ENCODE results near the gene PDE10A.
"Not testable (repeated sequence)": the region's sequence is repeated elsewhere in the genome, so short reads cannot be mapped to it uniquely, and the experiment has no call there.

The PDE10A gene

GRCh38 chr6:165562421-165563090 lies 100.5 kb downstream of the PDE10A start:
- H3K36me3 ChIP-seq (ENCODE audit: insufficient read depth, insufficient read length, low read length) = no peaks in the 10 kb centered on the region
- no peak overlapping the region for H3K4me3 ChIP-seq (ENCODE audit: insufficient read length, low read depth)
- H3K9me3 ChIP-seq (ENCODE audit: insufficient read depth, low read length) = no peaks in the 10 kb centered on the region
- H3K27me3 ChIP-seq (ENCODE audit: insufficient read depth, insufficient read length) = no peaks in the 10 kb centered on the region
- H3K9ac ChIP-seq (ENCODE audit: insufficient read length, low read depth) = no peak overlapping the region
- TF ChIP-seq ZNF274 (IDR thresholded peaks at IDR 0.05; ENCODE audit: low read depth, low read length) (no peak), SUZ12 (IDR thresholded peaks at IDR 0.05; ENCODE audit: extremely low read depth, insufficient read depth, insufficient read length) (no peak), YY1 (IDR thresholded peaks at IDR 0.05; ENCODE audit: insufficient read depth, insufficient read length) (no peak)
- DNase-seq (ENCODE audit: low read depth, low spot score) = no peak
- no peaks in the 10 kb centered on the region for H3K4me1 ChIP-seq (ENCODE audit: insufficient read depth, insufficient read length)

DNA sequence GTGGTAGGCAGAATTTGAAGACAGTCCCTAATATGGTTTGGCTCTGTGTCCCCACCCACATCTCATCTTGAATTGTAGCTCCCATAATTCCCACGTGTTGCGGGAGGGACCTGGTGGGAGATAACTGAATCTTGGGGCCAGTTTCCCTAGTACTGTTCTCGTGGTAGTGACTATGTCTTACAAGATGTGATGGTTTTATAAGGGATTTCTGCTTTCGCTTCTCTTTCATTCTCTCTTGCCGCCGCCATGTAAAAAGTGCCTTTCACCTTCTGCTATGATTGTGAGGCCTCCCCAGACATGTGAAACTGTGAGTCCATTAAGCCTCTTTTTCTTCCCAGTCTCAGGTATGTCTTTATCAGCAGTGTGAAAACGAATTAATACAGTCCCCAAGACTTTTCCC lies 103.4 kb downstream of the PDE10A start:
- no peak for DNase-seq (ENCODE audit: low read depth, low spot score)
- Histone ChIP-seq H3K36me3 (ENCODE audit: insufficient read depth, insufficient read length, low read length) (no peaks in the 10 kb centered on the region), H3K27me3 (ENCODE audit: insufficient read depth, insufficient read length) (no peaks in the 10 kb centered on the region), H3K4me3 (ENCODE audit: insufficient read length, low read depth) (no peak overlapping the region), H3K9ac (ENCODE audit: insufficient read length, low read depth) (no peak overlapping the region), H3K4me1 (ENCODE audit: insufficient read depth, insufficient read length) (no peaks in the 10 kb centered on the region), H3K9me3 (ENCODE audit: insufficient read depth, low read length) (no peaks in the 10 kb centered on the region)
- TF ChIP-seq SUZ12 (IDR thresholded peaks at IDR 0.05; ENCODE audit: extremely low read depth, insufficient read depth, insufficient read length) = no peak
- TF ChIP-seq ZNF274 (IDR thresholded peaks at IDR 0.05; ENCODE audit: low read depth, low read length) = no peak
- no peak for TF ChIP-seq YY1 (IDR thresholded peaks at IDR 0.05; ENCODE audit: insufficient read depth, insufficient read length)

GRCh38 chr6:165558097-165558496 lies 104.9 kb downstream of the PDE10A start:
- not testable (repeated sequence) for H3K4me3 ChIP-seq (ENCODE audit: insufficient read length, low read depth); H3K4me1 ChIP-seq (ENCODE audit: insufficient read depth, insufficient read length); H3K9me3 ChIP-seq (ENCODE audit: insufficient read depth, low read length); H3K27me3 ChIP-seq (ENCODE audit: insufficient read depth, insufficient read length); H3K9ac ChIP-seq (ENCODE audit: insufficient read length, low read depth); DNase-seq (ENCODE audit: low read depth, low spot score); H3K36me3 ChIP-seq (ENCODE audit: insufficient read depth, insufficient read length, low read length)

GRCh38 chr6:165557674-165558073 lies 105.4 kb downstream of the PDE10A start:
- DNase-seq (ENCODE audit: low read depth, low spot score) = no peak
- TF ChIP-seq SUZ12 (IDR thresholded peaks at IDR 0.05; ENCODE audit: extremely low read depth, insufficient read depth, insufficient read length) = no peak
- no peak for TF ChIP-seq YY1 (IDR thresholded peaks at IDR 0.05; ENCODE audit: insufficient read depth, insufficient read length)
- TF ChIP-seq ZNF274 (IDR thresholded peaks at IDR 0.05; ENCODE audit: low read depth, low read length) = no peak
- Histone ChIP-seq H3K36me3 (ENCODE audit: insufficient read depth, insufficient read length, low read length) (no peaks in the 10 kb centered on the region), H3K9me3 (ENCODE audit: insufficient read depth, low read length) (no peaks in the 10 kb centered on the region), H3K4me1 (ENCODE audit: insufficient read depth, insufficient read length) (no peaks in the 10 kb centered on the region), H3K9ac (ENCODE audit: insufficient read length, low read depth) (no peak overlapping the region), H3K4me3 (ENCODE audit: insufficient read length, low read depth) (no peak overlapping the region), H3K27me3 (ENCODE audit: insufficient read depth, insufficient read length) (no peaks in the 10 kb centered on the region)

DNA sequence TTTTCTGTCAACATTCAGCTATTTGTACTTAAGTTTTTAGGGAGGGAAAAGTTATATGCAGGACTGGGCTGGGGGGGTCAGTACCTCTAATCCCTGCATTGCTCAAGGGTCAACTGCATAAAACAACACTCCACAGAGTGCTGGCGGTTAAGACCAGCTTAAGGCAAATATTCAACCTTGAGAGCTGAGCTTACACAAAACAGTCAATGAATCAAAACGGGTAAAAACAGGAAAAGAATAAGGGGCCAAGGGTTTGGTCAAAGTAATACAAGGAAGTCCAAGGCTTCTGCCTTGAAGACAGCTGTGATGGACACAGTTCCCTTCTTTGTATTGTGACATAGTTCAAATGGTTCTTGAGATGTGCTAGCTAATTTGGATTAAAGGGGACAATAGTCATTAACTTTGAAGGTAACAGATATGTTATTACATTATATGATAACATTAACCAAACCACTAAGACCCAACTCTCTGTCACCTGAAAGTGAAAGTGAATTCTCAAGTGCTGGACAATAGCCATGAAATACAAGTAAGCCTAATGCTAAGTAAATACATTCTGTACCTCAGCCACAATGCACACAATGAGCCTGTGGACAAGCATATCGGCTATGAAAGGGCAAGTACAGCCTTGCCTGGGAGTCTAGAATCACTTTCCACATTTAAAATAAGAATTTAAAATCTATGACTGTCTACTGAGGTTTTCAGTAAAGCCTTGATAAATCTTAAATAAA lies 106.8 kb downstream of the PDE10A start:
- H3K4me3 ChIP-seq (ENCODE audit: insufficient read length, low read depth) = no peak overlapping the region
- TF ChIP-seq ZNF274 (IDR thresholded peaks at IDR 0.05; ENCODE audit: low read depth, low read length) (no peak), SUZ12 (IDR thresholded peaks at IDR 0.05; ENCODE audit: extremely low read depth, insufficient read depth, insufficient read length) (no peak), YY1 (IDR thresholded peaks at IDR 0.05; ENCODE audit: insufficient read depth, insufficient read length) (no peak)
- H3K36me3 ChIP-seq (ENCODE audit: insufficient read depth, insufficient read length, low read length) = no peaks in the 10 kb centered on the region
- DNase-seq (ENCODE audit: low read depth, low spot score) = no peak
- no peaks in the 10 kb centered on the region for H3K9me3 ChIP-seq (ENCODE audit: insufficient read depth, low read length)
- H3K9ac ChIP-seq (ENCODE audit: insufficient read length, low read depth) = no peak overlapping the region
- no peaks in the 10 kb centered on the region for H3K4me1 ChIP-seq (ENCODE audit: insufficient read depth, insufficient read length)
- no peaks in the 10 kb centered on the region for H3K27me3 ChIP-seq (ENCODE audit: insufficient read depth, insufficient read length)

- H3K9ac ChIP-seq (ENCODE audit: insufficient read length, low read depth); DNase-seq (ENCODE audit: low read depth, low spot score); H3K9me3 ChIP-seq (ENCODE audit: insufficient read depth, low read length); H3K36me3 ChIP-seq (ENCODE audit: insufficient read depth, insufficient read length, low read length); H3K27me3 ChIP-seq (ENCODE audit: insufficient read depth, insufficient read length); H3K4me3 ChIP-seq (ENCODE audit: insufficient read length, low read depth); H3K4me1 ChIP-seq (ENCODE audit: insufficient read depth, insufficient read length): not testable (repeated sequence)
Observed at GRCh38 chr6:165554644-165555043, 108.4 kb downstream of the PDE10A start.

DNA sequence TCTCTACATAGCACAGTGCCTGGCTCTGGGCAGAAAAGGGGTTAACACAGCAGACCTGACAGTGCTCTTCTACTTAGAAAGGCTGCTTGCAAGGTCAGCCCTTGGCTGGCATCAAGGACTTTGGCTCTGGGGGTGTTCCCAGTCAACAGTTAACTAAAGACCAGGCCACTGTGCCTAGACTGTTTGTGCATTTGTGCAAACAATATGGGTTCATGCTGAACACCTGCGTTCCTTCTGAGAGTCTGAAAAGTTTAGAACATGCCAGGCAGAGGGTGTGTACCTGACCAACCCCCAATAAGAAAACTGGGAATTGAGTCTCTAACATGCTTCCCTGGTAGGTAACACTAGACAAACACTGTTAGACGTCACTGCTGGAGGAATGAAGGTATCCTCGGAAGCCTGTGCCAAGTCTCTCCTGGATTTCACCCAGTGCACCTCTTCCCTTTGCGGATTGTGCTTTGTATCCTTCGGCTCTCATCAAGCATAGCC lies 110.7 kb downstream of the PDE10A start:
- no peaks in the 10 kb centered on the region for H3K36me3 ChIP-seq (ENCODE audit: insufficient read depth, insufficient read length, low read length)
- H3K4me3 ChIP-seq (ENCODE audit: insufficient read length, low read depth) = no peak overlapping the region
- H3K4me1 ChIP-seq (ENCODE audit: insufficient read depth, insufficient read length) = no peaks in the 10 kb centered on the region
- H3K9ac ChIP-seq (ENCODE audit: insufficient read length, low read depth) = no peak overlapping the region
- H3K9me3 ChIP-seq (ENCODE audit: insufficient read depth, low read length) = no peaks in the 10 kb centered on the region
- H3K27me3 ChIP-seq (ENCODE audit: insufficient read depth, insufficient read length) = no peaks in the 10 kb centered on the region
- no peak for TF ChIP-seq ZNF274 (IDR thresholded peaks at IDR 0.05; ENCODE audit: low read depth, low read length)
- TF ChIP-seq SUZ12 (IDR thresholded peaks at IDR 0.05; ENCODE audit: extremely low read depth, insufficient read depth, insufficient read length) = no peak
- no peak for DNase-seq (ENCODE audit: low read depth, low spot score)

Measured in NT2/D1 (cell line).